ENCODE measurements around the gene TM4SF18. TPM values are rescaled to one million over a fixed set of nuclear protein-coding genes. Genes with fewer than 3 reads are reported as not detected.
"Not testable (repeated sequence)": the region's sequence is repeated elsewhere in the genome, so short reads cannot be mapped to it uniquely, and the experiment has no call there.

Gene TM4SF18
- total RNA-seq, 1 donor from 2014 or later = 1.4 TPM

DNA sequence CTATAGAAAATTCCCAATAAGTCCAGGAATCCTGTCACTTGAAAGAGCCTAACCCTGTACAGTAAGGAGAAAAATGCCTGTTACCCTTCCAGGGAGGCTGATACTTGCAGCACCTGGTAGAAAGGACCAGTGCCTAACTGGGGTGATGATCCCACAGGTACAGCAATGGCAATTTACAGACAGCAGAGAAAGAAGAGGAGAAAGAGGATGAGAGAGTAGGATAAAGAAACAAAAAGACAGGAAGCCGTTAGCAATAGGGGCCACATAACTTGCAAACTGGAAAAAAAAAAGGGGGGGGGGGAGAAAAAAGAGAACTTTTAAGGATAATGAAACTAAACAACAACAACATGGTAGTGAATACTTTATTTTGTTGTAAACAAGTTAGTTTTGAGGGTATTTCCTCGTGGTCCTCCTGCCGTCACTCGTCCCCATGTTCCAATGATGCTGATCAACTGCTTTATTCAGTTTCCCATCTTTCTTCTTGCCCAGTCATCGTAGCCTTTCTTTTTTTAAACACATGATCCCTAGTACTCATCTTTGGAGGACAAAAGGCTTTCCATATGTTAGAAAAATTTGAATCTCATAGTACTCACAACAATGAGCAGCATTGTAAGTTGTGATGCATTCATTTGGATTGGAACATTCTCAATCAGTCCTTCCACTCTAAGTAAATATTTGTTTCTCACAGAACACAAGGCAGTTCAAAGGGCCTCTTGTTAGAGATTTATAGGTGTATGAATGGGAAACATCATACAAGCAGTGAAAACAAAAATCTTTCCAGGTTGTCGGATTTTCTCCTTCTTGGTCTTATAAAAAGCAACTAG, 35.5 kb upstream of the TM4SF18 start:
- ATAC-seq (peak; percentile 69), DNase-seq (ENCODE audit: low spot score) (no peak)

GRCh38 chr3:149368201-149368673, 34.8 kb upstream of the TM4SF18 start:
- no peak for DNase-seq (ENCODE audit: low spot score)
- ATAC-seq = peak; percentile 63

- DNase-seq (ENCODE audit: low spot score) (no peak), ATAC-seq (no peak)
Observed at GRCh38 chr3:149366941-149367840, 33.8 kb upstream of the TM4SF18 start.

- DNase-seq (ENCODE audit: low spot score) (no peak), ATAC-seq (no peak)
Observed at GRCh38 chr3:149366031-149366430, 32.6 kb upstream of the TM4SF18 start.

DNA sequence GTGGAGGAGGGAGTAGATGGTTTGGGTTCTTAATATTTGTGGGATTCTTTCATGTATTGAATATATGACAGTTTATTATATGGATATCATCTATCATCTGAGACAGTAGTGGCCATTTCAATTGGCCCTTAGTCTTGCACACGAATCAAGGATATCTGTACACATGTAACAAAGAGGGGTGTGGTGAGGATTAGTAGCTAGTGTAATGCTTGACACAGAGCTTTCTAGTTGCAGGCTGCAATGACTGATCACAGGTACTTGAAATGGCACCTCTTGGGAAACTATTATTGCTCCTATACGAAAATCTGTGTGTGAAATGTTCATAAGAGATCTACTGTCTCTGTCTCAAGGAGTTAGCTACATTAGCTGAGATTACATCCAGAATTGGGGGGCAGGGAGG, 31.2 kb upstream of the TM4SF18 start:
- DNase-seq (ENCODE audit: low spot score) (no peak), ATAC-seq (no peak)

GRCh38 chr3:149363053-149363452, 29.6 kb upstream of the TM4SF18 start:
- no peak for ATAC-seq
- DNase-seq (ENCODE audit: low spot score) = no peak

GRCh38 chr3:149362366-149362765, 28.9 kb upstream of the TM4SF18 start:
- no peak for DNase-seq (ENCODE audit: low spot score)
- no peak for ATAC-seq

DNA sequence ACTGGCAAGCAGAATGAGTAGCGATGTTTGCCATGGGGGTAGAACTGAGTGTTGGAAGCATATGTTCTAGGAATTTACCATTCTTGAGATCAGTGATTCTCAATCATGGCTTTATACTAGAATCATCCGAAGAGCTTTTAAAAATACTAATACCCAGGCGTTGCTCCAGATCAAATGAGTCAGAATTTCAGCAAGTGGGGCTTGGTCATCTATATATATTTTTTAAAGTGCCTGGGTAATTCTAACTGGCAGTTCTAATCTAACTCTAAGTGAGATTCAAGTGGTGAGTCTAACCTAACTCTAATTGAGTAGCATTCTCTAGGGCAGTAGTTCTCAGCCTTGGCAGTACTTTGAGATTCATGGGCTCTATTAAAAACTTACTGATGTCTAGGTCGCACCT, 23.2 kb upstream of the TM4SF18 start:
- ATAC-seq (no peak), DNase-seq (ENCODE audit: low spot score) (no peak)

DNA sequence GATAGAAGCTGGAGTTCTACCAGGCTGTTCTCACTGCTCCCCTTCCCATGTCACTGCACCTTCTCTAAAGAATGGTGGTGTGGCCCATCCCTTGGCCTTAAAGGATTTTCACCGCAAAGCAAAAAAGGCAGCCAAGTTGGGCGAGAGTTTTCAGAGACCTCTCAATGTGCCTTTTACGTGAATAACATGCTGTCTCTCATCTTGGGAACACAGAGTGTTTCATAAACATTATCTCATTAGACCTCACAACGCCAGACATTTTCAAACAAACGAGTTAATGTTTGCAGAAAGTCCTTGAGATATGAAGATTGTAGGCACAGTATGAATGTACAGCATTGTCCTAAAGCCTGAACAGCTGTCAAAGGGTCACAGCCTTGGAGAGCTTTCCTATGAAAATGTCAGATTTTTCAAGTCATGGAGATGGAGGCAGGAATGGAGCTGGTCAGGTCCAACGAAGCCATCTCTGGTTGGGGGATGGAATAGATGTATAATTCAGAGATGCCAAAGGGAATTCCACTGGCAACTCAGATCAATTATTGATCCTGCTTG, 22.7 kb upstream of the TM4SF18 start:
- DNase-seq (ENCODE audit: low spot score) = no peak
- ATAC-seq = no peak

DNA sequence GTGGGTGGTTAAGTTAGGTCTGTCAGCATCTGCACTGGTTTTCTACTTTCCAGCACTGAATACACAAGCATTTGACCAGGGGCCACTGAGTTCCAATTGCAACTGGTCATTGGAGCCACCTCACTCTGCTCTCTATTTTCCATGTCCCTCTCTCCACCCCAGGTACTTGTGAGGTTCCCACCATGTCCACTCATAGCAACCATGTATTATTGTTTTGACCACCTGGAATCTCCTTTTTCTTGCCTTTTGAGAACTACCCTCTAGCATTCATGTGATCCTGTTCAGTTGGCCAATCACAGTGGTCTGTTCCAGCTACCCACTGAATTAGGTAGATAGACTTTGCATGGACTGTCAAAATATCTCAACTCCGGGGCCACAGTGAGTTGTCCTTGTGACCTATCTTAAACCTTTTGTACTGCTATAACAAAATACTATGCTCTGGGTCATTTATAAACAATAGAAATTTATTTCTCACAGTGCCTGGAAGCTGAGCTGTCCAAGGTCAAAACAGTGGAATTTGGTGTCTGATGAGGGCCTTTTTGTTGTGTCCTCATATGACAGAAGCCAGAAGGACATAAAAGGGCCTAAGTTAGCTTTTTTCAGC, 20.2 kb upstream of the TM4SF18 start:
- ATAC-seq = no peak
- no peak for DNase-seq (ENCODE audit: low spot score)

GRCh38 chr3:149352556-149352955, 19.1 kb upstream of the TM4SF18 start:
- peak; percentile 100 for ATAC-seq
- DNase-seq (ENCODE audit: low spot score) = peak; percentile 65

- ATAC-seq (no peak), DNase-seq (ENCODE audit: low spot score) (no peak)
Observed at GRCh38 chr3:149343951-149344350, 10.5 kb upstream of the TM4SF18 start.

DNA sequence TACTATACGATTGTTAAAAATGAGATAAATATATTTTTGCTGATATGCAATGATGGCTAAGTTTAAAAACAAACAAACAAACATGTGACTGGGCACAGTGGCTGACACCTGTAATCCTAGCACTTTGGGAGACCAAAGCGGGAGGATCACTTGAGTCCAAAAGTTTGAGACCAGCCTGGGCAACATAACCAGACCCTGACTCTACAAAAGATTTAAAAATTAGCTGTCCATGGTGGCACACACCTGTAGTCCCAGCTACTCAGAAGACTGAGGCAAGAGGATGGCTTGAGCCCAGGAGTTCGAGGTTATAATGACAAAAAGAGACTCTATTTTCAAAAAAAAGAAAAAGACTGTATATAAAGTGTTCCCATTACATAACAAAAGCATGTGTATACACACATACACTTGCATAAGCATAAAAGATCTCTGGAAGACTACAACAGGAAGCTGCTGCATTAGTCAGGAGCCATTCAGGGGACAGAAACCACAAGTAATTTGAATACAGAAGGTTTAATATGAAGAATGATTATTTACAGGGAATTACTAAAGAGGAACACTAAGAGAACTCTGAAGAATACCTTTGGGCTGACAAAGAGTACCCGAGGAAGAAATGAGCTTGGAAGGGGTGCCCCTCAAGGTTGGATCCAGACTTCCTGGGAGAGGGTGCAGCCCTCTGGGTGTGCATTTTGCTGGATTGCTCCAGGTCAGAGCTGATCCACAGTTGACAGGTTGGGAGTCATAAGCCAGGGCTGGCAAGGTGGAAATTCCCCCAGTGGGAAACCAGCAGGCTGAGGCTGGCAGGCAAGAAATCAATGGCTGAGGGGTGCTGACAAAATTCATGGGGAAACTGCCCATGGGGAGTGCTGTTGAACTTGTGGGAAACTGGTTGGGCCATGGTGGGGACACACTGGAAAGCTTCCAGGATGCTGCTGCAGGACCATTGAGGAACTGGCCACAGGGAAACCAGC, 9.3 kb upstream of the TM4SF18 start:
- ATAC-seq (no peak), DNase-seq (ENCODE audit: low spot score) (no peak)

- DNase-seq (ENCODE audit: low spot score) (no peak), ATAC-seq (peak; percentile 47)
Observed at GRCh38 chr3:149340310-149340933, 7.0 kb upstream of the TM4SF18 start.

GRCh38 chr3:149339931-149340309, 6.5 kb upstream of the TM4SF18 start:
- ATAC-seq = peak; percentile 74
- DNase-seq (ENCODE audit: low spot score) = peak; percentile 51

DNA sequence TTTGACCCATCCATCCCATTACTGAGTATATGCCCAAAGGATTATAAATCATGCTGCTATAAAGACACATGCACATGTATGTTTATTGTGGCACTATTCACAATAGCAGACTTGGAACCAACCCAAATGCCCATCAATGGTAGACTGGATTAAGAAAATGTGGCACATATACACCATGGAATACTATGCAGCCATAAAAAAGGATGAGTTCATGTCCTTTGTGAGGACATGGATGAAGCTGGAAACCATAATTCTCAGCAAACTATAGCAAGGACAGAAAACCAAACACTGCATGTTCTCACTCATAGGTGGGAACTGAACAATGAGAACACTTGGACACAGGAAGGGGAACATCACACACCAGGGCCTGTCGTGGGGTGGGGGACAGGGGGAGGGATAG, 4.0 kb upstream of the TM4SF18 start:
- not testable (repeated sequence) for ATAC-seq; DNase-seq (ENCODE audit: low spot score)

- no peak for ATAC-seq
- DNase-seq (ENCODE audit: low spot score) = no peak
Observed at GRCh38 chr3:149336925-149337324, 3.5 kb upstream of the TM4SF18 start.

DNA sequence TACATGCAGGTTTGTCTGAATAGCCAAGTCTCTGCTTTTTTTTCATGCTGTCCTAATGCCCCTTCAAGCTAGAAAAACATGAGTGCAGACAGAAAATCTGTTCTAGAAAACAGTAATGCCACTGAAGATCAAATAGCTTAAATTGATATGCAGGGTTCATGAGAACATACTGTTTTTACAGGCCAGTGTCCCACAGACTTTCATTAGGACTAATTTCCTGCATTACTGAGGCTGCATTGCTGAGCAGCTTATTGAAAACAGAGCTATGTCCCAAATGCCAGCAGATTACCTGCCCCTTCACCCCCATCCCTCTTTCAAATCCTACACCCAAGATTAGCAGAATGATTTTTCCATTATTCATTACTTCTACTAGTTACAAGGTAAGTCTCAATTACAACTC, 665 bp downstream of the TM4SF18 start:
- no peak for ATAC-seq

GRCh38 chr3:149332227-149332765, 1.1 kb downstream of the TM4SF18 start:
- ATAC-seq = no peak

More for the DNA sequence above, 665 bp downstream of the TM4SF18 start:
- DNase-seq (ENCODE audit: low spot score) = no peak

More at GRCh38 chr3:149332227-149332765, 1.1 kb downstream of the TM4SF18 start:
- no peak for DNase-seq (ENCODE audit: low spot score)
